GM11168 (cell line): Measurements from ENCODE around the gene DUSP3.

Source experiments
- in situ Hi-C: fragments of 300-500 bp; cut with MboI; formaldehyde crosslinking; loops from one replicate; pipeline ENCODE4 v1.12.0; 2022; ENCODE audit warnings: low sequenced_read_pairs; ENCODE audit not compliant: unreplicated experiment

Gene DUSP3

GRCh38 chr17:43778337-43779144 lies at the start of gene DUSP3:
TSS of gene DUSP3 (minus strand) at chr17:43778977. CDS start at chr17:43778924, 53 bp downstream.
- in situ Hi-C loops: no loop called here

- in situ Hi-C loops: no loop called here
Measured at GRCh38 chr17:43827596-43827995, 48.8 kb upstream of the DUSP3 start.

DNA sequence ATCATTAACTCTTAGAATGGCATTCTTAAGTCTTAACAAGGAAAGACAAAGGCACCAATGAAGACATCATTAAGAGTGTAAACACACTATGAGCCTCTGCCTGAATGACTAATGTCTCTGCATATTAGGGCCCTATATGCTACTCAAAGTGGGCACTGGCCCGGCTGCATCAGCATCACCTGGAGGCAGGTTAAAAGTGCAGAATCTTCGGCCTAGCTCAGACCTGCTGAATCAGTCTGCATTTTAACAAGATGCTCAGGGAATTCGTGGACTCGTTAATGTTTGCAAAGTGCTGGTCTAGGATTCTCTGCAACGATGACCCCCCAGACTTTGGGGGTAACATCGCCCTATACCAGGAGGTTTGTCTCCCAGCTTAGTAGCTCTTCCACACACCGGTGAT lies 47.4 kb upstream of the DUSP3 start:
- in situ Hi-C loops: no loop called here

GRCh38 chr17:43825567-43825966 lies 46.8 kb upstream of the DUSP3 start:
- in situ Hi-C loops: no loop called here

- in situ Hi-C loops: no loop called here
Measured at GRCh38 chr17:43823350-43824084, 44.7 kb upstream of the DUSP3 start.

GRCh38 chr17:43822570-43823190 lies 43.9 kb upstream of the DUSP3 start:
- in situ Hi-C loops: no loop called here

- in situ Hi-C loops: no loop called here
Measured at GRCh38 chr17:43820759-43821158, 42.0 kb upstream of the DUSP3 start.

- in situ Hi-C loops: no loop called here
Measured at GRCh38 chr17:43818966-43819365, 40.2 kb upstream of the DUSP3 start.

DNA sequence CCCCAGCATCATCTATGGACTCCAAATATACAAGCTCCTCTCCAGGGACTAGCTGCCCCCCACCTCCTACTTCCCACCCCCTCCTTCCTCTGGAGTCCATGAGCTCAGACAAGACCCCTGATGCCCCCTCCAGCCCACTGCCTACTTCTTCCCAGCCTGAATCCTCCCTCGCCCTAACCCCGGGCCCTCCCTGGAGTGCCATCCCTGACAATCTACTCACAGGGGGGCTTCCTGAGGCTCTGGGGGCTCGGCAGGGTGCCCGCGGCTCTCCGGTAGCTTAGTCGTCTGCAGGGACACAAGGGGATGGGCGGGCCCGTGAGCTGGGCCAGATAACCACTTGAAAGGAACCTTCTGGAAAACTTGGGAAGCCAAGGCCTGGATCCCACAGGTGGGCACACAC lies 39.0 kb upstream of the DUSP3 start:
- in situ Hi-C loops: no loop called here

- in situ Hi-C loops: no loop called here
Measured at GRCh38 chr17:43816336-43817320, 37.9 kb upstream of the DUSP3 start.

GRCh38 chr17:43814714-43815113 lies 35.9 kb upstream of the DUSP3 start:
- in situ Hi-C loops: no loop called here

- in situ Hi-C loops: no loop called here
Measured at GRCh38 chr17:43814026-43814425, 35.2 kb upstream of the DUSP3 start.

DNA sequence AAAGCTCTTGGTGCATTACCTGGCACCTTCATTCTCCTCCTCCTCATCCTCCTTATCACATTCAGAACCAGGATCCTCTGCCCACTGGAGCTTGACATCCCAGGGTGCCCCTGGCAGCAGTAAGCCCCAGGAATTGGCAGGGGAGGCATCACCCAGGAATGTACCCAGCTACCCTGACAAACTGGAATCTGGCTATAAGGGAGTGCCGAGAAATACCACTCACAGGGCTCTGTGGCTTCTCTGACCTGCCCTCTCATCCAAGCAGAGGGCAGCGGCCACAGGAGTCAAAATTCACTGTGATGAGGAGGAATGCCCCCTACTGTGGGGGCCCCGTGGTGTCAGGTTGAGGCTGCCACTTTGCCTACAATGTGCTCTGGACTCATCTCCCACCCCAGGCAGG lies 34.6 kb upstream of the DUSP3 start:
- in situ Hi-C loops: no loop called here

- in situ Hi-C loops: no loop called here
Measured at GRCh38 chr17:43812396-43813265, 33.9 kb upstream of the DUSP3 start.

DNA sequence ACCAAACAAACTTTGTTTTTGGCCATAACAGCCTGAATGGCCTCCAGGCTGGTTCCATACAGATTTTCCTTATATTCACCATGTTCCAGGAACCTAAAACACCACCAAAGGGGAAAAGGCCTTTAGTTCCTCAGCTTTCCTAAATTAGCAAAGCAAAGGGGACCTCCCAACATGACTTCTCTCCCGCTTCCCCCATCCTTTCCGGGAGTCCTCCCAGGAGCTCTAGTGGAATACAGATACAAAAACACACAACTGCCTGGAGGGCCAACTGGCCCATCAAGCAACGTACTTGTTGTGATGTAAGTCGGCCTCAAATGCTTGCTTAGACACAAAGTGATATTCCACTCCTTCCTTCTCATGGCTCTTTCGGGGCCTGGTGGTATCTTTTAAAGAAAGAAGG lies 32.0 kb upstream of the DUSP3 start:
- in situ Hi-C loops: no loop called here

GRCh38 chr17:43810226-43810715 lies 31.5 kb upstream of the DUSP3 start:
- in situ Hi-C loops: no loop called here

GRCh38 chr17:43809121-43809520 lies 30.3 kb upstream of the DUSP3 start:
- in situ Hi-C loops: no loop called here

DNA sequence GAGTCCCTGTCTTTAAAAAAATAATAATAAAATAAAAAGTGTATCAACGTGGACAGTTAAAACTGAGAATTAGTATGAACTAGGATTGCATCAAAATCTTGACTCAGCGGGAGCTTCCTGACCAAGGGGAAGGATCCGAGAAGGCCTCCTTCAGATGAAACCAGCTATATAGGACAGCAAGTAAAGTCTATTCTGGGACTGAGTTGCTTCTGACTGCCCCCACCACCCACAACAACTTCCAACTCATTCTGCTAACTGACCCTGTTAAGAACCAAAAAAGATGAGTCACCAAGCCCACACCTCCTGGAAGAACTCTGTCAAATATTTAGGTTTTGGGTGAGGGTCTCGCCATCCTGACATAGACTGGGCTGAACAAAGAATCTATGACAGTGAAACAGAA lies 29.3 kb upstream of the DUSP3 start:
- in situ Hi-C loops: no loop called here

DNA sequence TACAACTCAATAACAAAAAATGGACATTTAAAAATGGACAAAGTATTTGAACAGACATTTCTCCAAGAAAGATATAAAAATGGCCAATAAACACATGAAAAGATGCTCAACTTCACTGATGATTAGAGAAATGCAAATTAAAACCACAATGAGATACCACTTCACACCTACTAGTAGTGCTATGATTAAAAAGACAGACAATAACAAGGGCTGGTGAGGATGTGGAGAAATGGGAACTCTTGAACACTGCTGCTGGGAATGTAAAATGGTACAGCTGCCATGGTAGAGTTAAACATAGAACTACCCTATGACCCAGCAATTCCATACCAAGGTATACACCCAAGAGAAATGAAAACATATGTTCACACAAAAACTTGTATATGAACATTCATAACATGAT lies 26.3 kb upstream of the DUSP3 start:
- in situ Hi-C loops: no loop called here
